ENCODE results near the gene GAB4.

Gene GAB4

DNA sequence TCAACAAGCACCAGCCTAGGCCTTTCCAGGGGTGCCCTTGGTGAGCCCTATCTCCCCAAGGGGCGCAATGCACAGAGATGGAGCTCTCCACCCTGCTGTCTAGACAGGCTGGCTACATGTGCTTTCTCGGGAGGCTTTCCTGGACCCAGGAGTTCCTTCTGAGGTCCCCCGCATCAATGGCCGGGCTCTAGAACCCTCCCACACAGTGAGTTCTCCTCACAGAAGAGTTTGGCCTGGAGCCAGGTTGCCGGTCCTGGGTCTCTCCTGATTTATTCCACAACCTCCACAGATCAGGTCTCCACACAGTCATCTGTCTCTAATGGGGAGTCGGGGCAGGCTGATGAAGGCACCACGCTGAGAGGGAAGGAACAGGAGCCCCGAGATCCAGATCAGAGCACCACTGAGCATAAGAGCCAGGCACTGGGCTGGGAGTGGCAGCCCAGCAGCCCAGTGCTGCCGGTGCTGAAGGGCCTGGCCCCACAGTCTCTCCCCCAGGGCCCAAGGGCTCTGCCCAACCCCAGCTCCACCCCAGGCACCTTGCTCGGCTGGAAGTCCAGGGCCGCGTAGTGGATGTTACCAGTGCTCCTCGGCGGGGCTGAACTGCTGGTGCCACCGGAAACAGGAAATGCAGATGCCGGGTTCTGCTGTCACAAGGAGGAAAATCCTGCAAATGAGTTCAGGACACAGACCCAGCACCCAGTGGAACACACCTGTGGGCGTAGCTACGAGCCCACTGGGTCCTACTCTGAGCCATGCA is 44.7 kb downstream of the GAB4 start:
- Histone ChIP-seq H4K20me1 (ENCODE audit: insufficient read depth, low read length) (no peaks in the 10 kb centered on the region), H3K27me3 (replicated peaks; ENCODE audit: insufficient read depth, low read length) (no peaks in the 10 kb centered on the region), H2AFZ (ENCODE audit: low read length) (no peak overlapping the region), H3K9me2 (replicated peaks; ENCODE audit: insufficient read depth, low read length) (no peaks in the 10 kb centered on the region), H3F3A (ENCODE audit: insufficient read depth, low read length) (no peaks in the 10 kb centered on the region), H3K4me1 (ENCODE audit: low read length) (no peaks in the 10 kb centered on the region), H3K79me2 (ENCODE audit: low read length) (no peaks in the 10 kb centered on the region), H3K4me3 (ENCODE audit: low read length) (no peak overlapping the region), H3K4me2 (ENCODE audit: low read depth, low read length) (no peak overlapping the region), H3K9me3 (replicated peaks; ENCODE audit: insufficient read depth, low read length) (no peaks in the 10 kb centered on the region), H3K27ac (ENCODE audit: low read length) (no peak overlapping the region), H3K36me3 (replicated peaks; ENCODE audit: insufficient read depth, low read length) (no peaks in the 10 kb centered on the region), H3K9ac (ENCODE audit: low read length) (no peak overlapping the region)
- DNase-seq, result no peak
- TF ChIP-seq EZH2 (optimal IDR thresholded peaks at IDR 0.05; ENCODE audit: low read depth, low read length), result no peak
- no peak for TF ChIP-seq EZH2phosphoT487 (IDR thresholded peaks at IDR 0.05; ENCODE audit: low read length)
- TF ChIP-seq, protein P1, sequence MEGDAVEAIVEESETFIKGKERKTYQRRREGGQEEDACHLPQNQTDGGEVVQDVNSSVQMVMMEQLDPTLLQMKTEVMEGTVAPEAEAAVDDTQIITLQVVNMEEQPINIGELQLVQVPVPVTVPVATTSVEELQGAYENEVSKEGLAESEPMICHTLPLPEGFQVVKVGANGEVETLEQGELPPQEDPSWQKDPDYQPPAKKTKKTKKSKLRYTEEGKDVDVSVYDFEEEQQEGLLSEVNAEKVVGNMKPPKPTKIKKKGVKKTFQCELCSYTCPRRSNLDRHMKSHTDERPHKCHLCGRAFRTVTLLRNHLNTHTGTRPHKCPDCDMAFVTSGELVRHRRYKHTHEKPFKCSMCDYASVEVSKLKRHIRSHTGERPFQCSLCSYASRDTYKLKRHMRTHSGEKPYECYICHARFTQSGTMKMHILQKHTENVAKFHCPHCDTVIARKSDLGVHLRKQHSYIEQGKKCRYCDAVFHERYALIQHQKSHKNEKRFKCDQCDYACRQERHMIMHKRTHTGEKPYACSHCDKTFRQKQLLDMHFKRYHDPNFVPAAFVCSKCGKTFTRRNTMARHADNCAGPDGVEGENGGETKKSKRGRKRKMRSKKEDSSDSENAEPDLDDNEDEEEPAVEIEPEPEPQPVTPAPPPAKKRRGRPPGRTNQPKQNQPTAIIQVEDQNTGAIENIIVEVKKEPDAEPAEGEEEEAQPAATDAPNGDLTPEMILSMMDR (IDR thresholded peaks at IDR 0.05; ENCODE audit: low read length), result no peak

DNA sequence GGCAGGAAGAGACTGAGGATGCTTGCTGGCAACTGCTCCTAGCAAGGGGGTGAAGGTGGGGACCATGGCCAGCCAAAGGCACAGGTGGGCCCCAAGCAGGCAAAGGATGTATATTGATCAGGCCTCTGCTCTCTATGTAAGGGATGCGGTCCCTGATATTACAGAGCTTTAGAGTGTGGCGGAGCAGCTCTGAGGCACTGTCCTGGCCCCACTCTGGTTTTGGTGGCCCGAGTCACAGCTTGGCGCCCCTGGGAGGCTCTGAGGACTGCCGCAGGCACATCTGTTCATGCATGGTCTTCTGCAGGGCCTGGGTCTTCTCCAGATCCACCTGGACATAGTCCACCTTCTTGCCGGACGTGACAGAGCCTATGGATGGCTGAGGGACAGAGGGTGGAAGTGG is 45.5 kb downstream of the GAB4 start:
- DNase-seq, result no peak
- H3K79me2 ChIP-seq (ENCODE audit: low read length), result no peaks in the 10 kb centered on the region
- no peaks in the 10 kb centered on the region for H3K27me3 ChIP-seq (replicated peaks; ENCODE audit: insufficient read depth, low read length)
- H2AFZ ChIP-seq (ENCODE audit: low read length), result no peak overlapping the region
- TF ChIP-seq EZH2phosphoT487 (IDR thresholded peaks at IDR 0.05; ENCODE audit: low read length), result no peak
- TF ChIP-seq, protein P1 (IDR thresholded peaks at IDR 0.05; ENCODE audit: low read length), result no peak
- no peak overlapping the region for H3K4me3 ChIP-seq (ENCODE audit: low read length)
- H3K9me2 ChIP-seq (replicated peaks; ENCODE audit: insufficient read depth, low read length), result no peaks in the 10 kb centered on the region
- H3K36me3 ChIP-seq (replicated peaks; ENCODE audit: insufficient read depth, low read length), result no peaks in the 10 kb centered on the region
- H3F3A ChIP-seq (ENCODE audit: insufficient read depth, low read length), result no peaks in the 10 kb centered on the region
- no peaks in the 10 kb centered on the region for H3K4me1 ChIP-seq (ENCODE audit: low read length)
- H3K27ac ChIP-seq (ENCODE audit: low read length), result no peak overlapping the region
- H3K9ac ChIP-seq (ENCODE audit: low read length), result no peak overlapping the region
- no peak overlapping the region for H3K4me2 ChIP-seq (ENCODE audit: low read depth, low read length)
- H4K20me1 ChIP-seq (ENCODE audit: insufficient read depth, low read length), result no peaks in the 10 kb centered on the region
- H3K9me3 ChIP-seq (replicated peaks; ENCODE audit: insufficient read depth, low read length), result no peaks in the 10 kb centered on the region

DNA sequence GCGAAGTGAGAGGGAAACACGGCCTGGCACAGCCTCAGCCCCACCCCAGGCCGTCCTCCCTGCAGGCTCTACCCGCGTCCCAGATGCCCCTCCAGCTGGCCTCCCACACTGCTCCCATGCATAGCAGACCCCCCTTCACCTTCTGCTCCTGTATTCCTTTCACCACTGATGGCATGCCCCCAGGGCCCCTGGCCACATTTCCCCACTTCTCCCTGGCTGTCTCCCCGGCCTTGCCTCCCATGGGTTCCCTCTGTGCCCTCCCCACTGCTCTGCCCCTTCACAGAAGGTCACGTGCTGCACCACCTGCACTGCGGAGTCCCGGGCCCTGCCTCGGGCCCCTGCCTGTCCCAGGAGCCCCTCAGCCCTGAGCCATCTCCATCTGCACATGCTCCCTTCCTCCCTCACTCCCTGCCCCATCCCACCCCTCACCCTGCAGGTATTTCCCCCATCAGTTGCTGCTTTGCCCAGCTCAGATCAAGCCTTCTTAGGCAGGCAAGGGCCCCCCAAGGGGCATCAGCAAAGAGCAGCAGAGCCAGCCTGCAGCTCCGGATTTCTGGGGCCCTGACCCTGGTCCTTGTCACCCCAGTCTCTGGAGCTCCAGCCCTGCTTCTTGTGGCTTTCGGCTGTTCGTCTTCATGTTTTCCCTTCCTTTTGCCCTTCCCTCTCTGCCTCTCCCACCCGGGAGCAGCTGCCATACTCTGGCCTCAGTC is 46.4 kb downstream of the GAB4 start:
- DNase-seq, result no peak
- Histone ChIP-seq H3K79me2 (ENCODE audit: low read length) (no peaks in the 10 kb centered on the region), H2AFZ (ENCODE audit: low read length) (no peak overlapping the region), H3K4me1 (ENCODE audit: low read length) (no peaks in the 10 kb centered on the region), H3K4me3 (ENCODE audit: low read length) (no peak overlapping the region), H3F3A (ENCODE audit: insufficient read depth, low read length) (no peaks in the 10 kb centered on the region), H3K9me2 (replicated peaks; ENCODE audit: insufficient read depth, low read length) (no peaks in the 10 kb centered on the region), H3K9me3 (replicated peaks; ENCODE audit: insufficient read depth, low read length) (no peaks in the 10 kb centered on the region), H3K27ac (ENCODE audit: low read length) (no peak overlapping the region), H3K9ac (ENCODE audit: low read length) (no peak overlapping the region), H4K20me1 (ENCODE audit: insufficient read depth, low read length) (no peaks in the 10 kb centered on the region), H3K27me3 (replicated peaks; ENCODE audit: insufficient read depth, low read length) (no peaks in the 10 kb centered on the region), H3K36me3 (replicated peaks; ENCODE audit: insufficient read depth, low read length) (no peaks in the 10 kb centered on the region), H3K4me2 (ENCODE audit: low read depth, low read length) (no peak overlapping the region)
- TF ChIP-seq, protein P1 (IDR thresholded peaks at IDR 0.05; ENCODE audit: low read length), result no peak
- no peak for TF ChIP-seq EZH2 (optimal IDR thresholded peaks at IDR 0.05; ENCODE audit: low read depth, low read length)
- no peak for TF ChIP-seq EZH2phosphoT487 (IDR thresholded peaks at IDR 0.05; ENCODE audit: low read length)

All from MM.1S (cell line).